Spleen (tissue), 7 donors: ENCODE results near the gene FURIN.

Experiments used
- POLR2A ChIP-seq, 3 donors: fragments of 450-650 bp; IDR thresholded peaks; one replicate each; pipeline ENCODE4 v1.5.1; 2017; ENCODE audit warnings: antibody characterized with exemption in 3 of 3, mild to moderate bottlenecking in 1 of 3
- POLR2AphosphoS5 ChIP-seq, 3 donors: sonication (generic); formaldehyde crosslinking; IDR thresholded peaks; one replicate each; pipeline ENCODE4 v1.5.1; 2017; ENCODE audit warnings: antibody characterized with exemption in 3 of 3
- TF ChIP-seq, protein P1 (sequence below), 11 experiments: fragments of 200-600 bp in 7 of 11; fragments of 450-650 bp in 4 of 11; sonication (generic) in 4 of 11; IDR thresholded peaks in 8 of 11; conservative IDR thresholded peaks in 3 of 11; 1 replicate in 7 of 11; 2 replicates in 4 of 11; pipeline versions ENCODE4 v1.4.0 to v1.8.0; 2016 to 2021; ENCODE audit warnings: antibody characterized with exemption in 11 of 11, inconsistent platforms in 4 of 11, mild to moderate bottlenecking in 1 of 11
- donor health status: DM: no; HTN: no; CAD: no; lungs with moderate emphysema.
- donor health status: DM: no; HTN: no; CAD: no.
- donor health status: DM: no; HTN: no; CAD: no.

DNA sequence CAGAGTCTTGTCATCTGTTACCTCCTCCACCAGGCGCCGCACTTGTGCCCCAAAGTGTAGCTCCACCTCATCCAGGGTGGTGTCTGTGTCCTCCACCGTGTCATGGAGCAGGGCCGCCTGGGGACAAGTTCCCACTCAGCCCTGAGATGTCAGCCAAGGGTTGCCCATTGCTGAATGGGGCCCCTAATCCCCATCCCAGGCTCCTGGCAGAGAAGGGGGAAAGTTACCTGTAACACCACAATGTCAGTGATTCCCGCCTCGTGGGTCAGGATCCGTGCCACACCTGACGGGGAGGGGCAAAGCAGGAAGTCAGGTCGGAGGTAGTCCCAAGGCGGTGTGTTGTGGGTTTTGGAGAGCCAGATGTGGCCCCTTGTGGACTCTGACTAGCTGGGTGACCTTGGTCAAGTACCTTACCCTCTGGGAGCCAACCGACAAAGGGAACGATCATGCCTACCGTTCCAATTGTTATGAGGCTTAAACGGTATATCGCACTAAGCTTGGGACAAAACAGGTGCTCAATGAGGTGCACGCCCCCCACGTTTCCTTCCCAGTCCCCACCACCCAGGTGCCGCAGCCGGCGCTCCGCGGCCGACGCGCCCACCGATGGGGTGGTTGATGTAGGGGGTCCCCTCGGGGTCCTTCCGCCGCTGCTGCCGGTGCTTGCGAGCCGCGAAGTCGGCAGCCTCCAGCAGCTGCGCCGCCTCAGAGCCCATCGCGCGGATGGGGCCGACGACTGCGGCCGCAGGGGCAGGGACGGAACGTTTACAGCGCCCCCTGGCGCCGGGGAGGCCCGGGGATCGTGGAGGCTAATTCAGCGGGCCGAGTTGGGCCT is 63.7 kb downstream of the FURIN start, which contains the start of gene HDDC3:
- peak; percentile 15 to 44 (median 22) for TF ChIP-seq POLR2A (IDR thresholded peaks at IDR 0.05)
- TF ChIP-seq, protein P1, sequence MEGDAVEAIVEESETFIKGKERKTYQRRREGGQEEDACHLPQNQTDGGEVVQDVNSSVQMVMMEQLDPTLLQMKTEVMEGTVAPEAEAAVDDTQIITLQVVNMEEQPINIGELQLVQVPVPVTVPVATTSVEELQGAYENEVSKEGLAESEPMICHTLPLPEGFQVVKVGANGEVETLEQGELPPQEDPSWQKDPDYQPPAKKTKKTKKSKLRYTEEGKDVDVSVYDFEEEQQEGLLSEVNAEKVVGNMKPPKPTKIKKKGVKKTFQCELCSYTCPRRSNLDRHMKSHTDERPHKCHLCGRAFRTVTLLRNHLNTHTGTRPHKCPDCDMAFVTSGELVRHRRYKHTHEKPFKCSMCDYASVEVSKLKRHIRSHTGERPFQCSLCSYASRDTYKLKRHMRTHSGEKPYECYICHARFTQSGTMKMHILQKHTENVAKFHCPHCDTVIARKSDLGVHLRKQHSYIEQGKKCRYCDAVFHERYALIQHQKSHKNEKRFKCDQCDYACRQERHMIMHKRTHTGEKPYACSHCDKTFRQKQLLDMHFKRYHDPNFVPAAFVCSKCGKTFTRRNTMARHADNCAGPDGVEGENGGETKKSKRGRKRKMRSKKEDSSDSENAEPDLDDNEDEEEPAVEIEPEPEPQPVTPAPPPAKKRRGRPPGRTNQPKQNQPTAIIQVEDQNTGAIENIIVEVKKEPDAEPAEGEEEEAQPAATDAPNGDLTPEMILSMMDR (IDR thresholded peaks at IDR 0.05 in 8 of 11, conservative IDR thresholded peaks at IDR 0.05 in 3 of 11): peak; percentile 92 to 99 (median 98)
- TF ChIP-seq POLR2AphosphoS5 (IDR thresholded peaks at IDR 0.05): peak; percentile 93 to 96 (median 94)
